OCI-LY7 (cell line): ENCODE data around the gene CAV3.
"Not testable (repeated sequence)": the region's sequence is repeated elsewhere in the genome, so short reads cannot be mapped to it uniquely, and the experiment has no call there.

Experiments
- EZH2phosphoT487 ChIP-seq: fragments of 200-600 bp; sonication (generic); IDR thresholded peaks from 2 replicates; pipeline ENCODE4 v1.6.1; 2018; ENCODE audit warnings: low read depth, borderline replicate concordance, mild to moderate bottlenecking, mixed run types, antibody characterized with exemption, low read length, moderate library complexity, mixed read lengths
- TF ChIP-seq, protein P1 (sequence below): fragments of 200-600 bp; sonication (generic); conservative IDR thresholded peaks from 2 replicates; pipeline ENCODE4 v1.5.1; 2014; ENCODE audit warnings: mild to moderate bottlenecking, antibody characterized with exemption, low read length, moderate library complexity, mixed read lengths

DNA sequence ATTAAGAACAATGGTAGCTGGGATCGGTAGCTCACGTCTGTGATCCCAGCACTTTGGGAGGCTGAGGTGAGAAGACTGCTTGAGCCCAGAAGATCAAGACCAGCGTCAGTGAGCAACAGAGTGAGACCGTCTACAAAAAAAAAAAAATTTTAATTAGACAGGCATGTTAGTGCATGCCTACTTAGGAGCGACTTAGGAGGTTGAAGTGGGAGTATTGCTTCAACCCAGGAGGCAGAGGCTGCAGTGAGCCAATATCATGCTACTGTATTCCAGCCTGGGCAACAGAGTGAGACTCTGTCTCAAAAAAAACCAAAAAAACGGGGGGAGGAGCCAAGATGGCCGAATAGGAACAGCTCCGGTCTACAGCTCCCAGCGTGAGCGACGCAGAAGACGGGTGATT, 17.8 kb upstream of the CAV3 start:
- TF ChIP-seq, protein P1, sequence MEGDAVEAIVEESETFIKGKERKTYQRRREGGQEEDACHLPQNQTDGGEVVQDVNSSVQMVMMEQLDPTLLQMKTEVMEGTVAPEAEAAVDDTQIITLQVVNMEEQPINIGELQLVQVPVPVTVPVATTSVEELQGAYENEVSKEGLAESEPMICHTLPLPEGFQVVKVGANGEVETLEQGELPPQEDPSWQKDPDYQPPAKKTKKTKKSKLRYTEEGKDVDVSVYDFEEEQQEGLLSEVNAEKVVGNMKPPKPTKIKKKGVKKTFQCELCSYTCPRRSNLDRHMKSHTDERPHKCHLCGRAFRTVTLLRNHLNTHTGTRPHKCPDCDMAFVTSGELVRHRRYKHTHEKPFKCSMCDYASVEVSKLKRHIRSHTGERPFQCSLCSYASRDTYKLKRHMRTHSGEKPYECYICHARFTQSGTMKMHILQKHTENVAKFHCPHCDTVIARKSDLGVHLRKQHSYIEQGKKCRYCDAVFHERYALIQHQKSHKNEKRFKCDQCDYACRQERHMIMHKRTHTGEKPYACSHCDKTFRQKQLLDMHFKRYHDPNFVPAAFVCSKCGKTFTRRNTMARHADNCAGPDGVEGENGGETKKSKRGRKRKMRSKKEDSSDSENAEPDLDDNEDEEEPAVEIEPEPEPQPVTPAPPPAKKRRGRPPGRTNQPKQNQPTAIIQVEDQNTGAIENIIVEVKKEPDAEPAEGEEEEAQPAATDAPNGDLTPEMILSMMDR, result not testable (repeated sequence)
- TF ChIP-seq EZH2phosphoT487, result not testable (repeated sequence)
